NCI-H2029 treated with DMSO at 0.1 percent for 48 hours (cell line): ENCODE results near the gene STX11.
"Not testable (repeated sequence)": the region's sequence is repeated elsewhere in the genome, so short reads cannot be mapped to it uniquely, and the experiment has no call there.

Experiments
- DNase-seq: peaks from one replicate; lab custom pipeline; 2025; lab: John Stamatoyannopoulos, UW

Gene STX11

GRCh38 chr6:144149894-144150709, at the start of gene STX11:
Gene STX11, plus strand, starts transcription at chr6:144150517. Its CDS starts 36,111 bp downstream, at chr6:144186628.
- no peak for DNase-seq

- DNase-seq = no peak
Measured at GRCh38 chr6:144103026-144103563, 47.2 kb upstream of the STX11 start.

- DNase-seq = no peak
Measured at GRCh38 chr6:144104488-144104887, 45.8 kb upstream of the STX11 start.

- no peak for DNase-seq
Measured at GRCh38 chr6:144104898-144105487, 45.3 kb upstream of the STX11 start.

- no peak for DNase-seq
Measured at GRCh38 chr6:144106206-144106605, 44.1 kb upstream of the STX11 start.

GRCh38 chr6:144110210-144110609, 40.1 kb upstream of the STX11 start:
- no peak for DNase-seq

GRCh38 chr6:144113366-144113765, 37.0 kb upstream of the STX11 start:
- no peak for DNase-seq

GRCh38 chr6:144115219-144115618, 35.1 kb upstream of the STX11 start:
- DNase-seq = no peak

GRCh38 chr6:144119376-144119775, 30.9 kb upstream of the STX11 start:
- DNase-seq = no peak

- no peak for DNase-seq
Measured at GRCh38 chr6:144122861-144123260, 27.5 kb upstream of the STX11 start.

GRCh38 chr6:144123421-144123820, 26.9 kb upstream of the STX11 start:
- no peak for DNase-seq

- DNase-seq = no peak
Measured at GRCh38 chr6:144123836-144124235, 26.5 kb upstream of the STX11 start.

- no peak for DNase-seq
Measured at GRCh38 chr6:144127097-144127496, 23.2 kb upstream of the STX11 start.

GRCh38 chr6:144129469-144129868, 20.8 kb upstream of the STX11 start:
- no peak for DNase-seq

- DNase-seq = no peak
Measured at GRCh38 chr6:144131248-144131709, 19.0 kb upstream of the STX11 start.

- DNase-seq = not testable (repeated sequence)
Measured at GRCh38 chr6:144132167-144132690, 18.1 kb upstream of the STX11 start.

- DNase-seq = no peak
Measured at GRCh38 chr6:144133225-144133821, 17.0 kb upstream of the STX11 start.

- DNase-seq = no peak
Measured at GRCh38 chr6:144134176-144134575, 16.1 kb upstream of the STX11 start.

GRCh38 chr6:144134737-144135136, 15.6 kb upstream of the STX11 start:
- DNase-seq = no peak

- no peak for DNase-seq
Measured at GRCh38 chr6:144138542-144138941, 11.8 kb upstream of the STX11 start.

- DNase-seq = no peak
Measured at GRCh38 chr6:144139817-144140216, 10.5 kb upstream of the STX11 start.

GRCh38 chr6:144140867-144141266, 9.4 kb upstream of the STX11 start:
- DNase-seq = no peak

- DNase-seq = no peak
Measured at GRCh38 chr6:144141470-144141869, 8.8 kb upstream of the STX11 start.
